GM18868 (cell line): ENCODE data around the gene DPY19L2.
"Not testable (repeated sequence)": the region's sequence is repeated elsewhere in the genome, so short reads cannot be mapped to it uniquely, and the experiment has no call there.

Source experiments
- ATAC-seq: cut with Tn5 transposase; IDR thresholded peaks from one replicate; pipeline ENCODE4 v1.9.1; 2021; ENCODE audit warnings: mild to moderate bottlenecking, moderate library complexity; ENCODE audit not compliant: unreplicated experiment

The DPY19L2 gene

GRCh38 chr12:63668800-63669365 lies 590 bp upstream of the DPY19L2 start:
- ATAC-seq: peak; percentile 39

- ATAC-seq: not testable (repeated sequence)
These were observed 5.3 kb downstream of the DPY19L2 start for GRCh38 chr12:63663005-63663404.

GRCh38 chr12:63658501-63658900 lies 9.8 kb downstream of the DPY19L2 start:
- ATAC-seq: not testable (repeated sequence)

GRCh38 chr12:63656407-63656806 lies 11.9 kb downstream of the DPY19L2 start:
- not testable (repeated sequence) for ATAC-seq

DNA sequence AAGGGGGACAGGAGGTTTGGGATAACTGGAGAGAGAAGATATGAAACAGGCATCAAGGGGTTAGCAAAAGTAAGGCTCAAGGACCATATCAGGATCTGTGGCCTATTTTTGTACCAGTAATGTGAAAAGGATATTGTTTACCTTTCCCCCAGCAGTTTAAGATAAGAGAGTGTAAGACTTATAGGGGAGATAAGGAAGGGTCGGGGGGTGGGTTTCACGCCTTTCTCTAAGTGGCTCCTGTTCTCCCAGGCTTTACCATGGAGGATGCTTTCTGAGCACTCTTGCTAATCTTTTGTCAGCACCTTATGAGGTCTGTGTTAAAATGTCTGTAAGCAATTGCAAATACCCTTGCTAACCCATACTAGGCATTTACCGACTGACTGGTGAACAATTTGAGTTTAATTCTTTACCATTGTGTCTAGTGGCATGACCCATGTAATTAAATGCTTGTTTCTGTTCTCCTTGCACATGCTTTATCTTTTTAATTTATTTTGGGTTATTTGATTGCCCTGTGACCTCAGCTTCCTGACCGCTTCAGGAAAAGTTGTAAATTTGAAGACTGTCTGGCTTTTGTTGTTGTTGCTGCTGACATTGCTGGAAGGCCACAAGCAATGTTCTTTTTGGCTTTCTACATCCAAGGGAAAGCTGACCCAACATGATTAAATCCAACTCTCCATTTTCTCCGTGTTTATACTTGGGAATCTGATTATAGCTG lies 12.6 kb downstream of the DPY19L2 start:
- ATAC-seq: not testable (repeated sequence)

GRCh38 chr12:63654481-63654880 lies 13.8 kb downstream of the DPY19L2 start:
- ATAC-seq: not testable (repeated sequence)

- ATAC-seq: not testable (repeated sequence)
These were observed 18.8 kb downstream of the DPY19L2 start for GRCh38 chr12:63649517-63649916.

DNA sequence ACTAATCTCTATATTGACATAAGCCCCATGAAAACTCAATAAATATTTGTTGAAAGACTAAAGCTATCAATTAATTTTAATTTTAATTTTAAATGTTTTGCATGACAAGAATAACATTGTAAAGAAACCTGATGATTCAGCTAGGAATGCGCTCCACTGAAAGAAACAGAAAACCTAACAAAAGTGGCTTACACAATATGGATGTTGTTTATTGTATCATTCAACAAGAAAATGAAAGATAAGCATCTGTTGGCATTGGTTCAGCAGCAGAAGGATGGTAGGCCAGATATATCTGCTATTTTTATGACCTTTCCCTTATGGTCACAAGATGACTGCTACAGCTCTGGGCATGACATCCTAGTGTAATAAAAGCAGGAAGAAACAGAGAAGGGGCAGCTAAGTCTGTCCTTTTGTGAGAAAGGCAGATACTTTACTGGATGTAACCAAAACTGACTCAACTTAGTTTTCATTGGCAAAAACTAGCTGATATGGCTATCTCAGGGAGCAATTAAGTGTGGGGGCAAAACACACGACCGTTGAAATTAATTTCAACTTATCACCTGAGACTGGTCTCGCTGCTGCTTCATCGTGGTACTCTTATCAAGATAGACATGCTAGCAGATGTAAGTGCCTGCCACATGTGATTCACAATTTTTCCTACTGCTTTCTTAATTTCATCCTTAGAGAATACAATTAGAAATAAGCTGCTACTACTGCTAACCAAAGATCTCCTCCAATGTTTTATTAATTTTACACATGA lies 24.7 kb downstream of the DPY19L2 start:
- ATAC-seq: not testable (repeated sequence)

DNA sequence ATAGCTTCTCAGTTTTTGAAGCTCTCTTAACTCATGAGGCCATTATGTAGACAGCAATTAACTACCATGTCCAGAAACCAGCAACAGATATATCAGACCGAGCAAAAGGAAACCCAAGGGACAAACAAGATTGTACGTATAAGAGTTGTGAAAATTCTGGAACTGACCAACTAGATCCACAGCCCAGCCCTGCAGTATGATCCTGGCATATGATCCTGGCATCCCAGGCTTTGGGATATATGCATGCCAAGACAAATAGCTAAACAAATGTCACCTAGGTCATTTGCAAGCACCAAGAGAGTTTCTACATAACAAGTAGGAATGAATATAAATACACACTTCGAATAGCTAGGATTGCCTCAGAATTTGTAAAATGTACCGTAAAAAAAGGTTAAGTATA lies 44.0 kb downstream of the DPY19L2 start:
- ATAC-seq: not testable (repeated sequence)

DNA sequence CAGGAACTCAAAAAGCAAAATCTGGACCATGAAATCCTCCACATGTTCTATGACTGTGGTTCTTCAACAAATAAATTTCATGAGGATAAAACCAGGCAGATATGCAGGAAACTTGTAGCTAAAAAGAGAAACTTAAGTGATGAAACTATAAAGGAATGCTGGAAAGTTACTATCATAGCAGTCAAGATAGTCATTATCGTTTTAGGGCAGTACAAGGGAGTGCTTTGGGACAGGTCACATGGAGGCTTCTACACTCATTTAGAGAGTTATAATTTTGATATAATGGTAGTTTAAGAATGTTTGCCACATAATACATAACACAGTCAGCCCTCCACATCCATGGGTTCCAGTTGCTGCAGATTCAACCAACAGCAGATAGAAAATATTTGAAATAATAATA lies 52.7 kb downstream of the DPY19L2 start:
- ATAC-seq: not testable (repeated sequence)

DNA sequence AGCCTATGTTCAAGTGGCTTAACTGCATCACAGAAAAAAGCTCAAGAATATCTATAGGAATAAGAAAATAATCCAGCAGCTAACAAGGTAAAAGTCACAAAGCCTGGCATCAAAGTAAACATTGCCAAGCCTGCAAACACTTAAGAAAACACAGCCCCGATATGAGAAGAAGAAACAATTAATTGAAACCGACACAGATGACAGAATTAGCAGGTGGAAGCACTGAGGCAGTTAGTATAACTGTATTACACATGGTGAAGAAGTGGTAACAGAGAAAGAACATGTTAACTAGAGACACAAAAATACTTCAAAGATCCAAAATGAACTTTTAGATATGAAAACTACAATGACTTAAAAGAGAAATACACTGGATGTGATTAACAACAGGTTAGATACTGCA lies 57.0 kb downstream of the DPY19L2 start:
- not testable (repeated sequence) for ATAC-seq

DNA sequence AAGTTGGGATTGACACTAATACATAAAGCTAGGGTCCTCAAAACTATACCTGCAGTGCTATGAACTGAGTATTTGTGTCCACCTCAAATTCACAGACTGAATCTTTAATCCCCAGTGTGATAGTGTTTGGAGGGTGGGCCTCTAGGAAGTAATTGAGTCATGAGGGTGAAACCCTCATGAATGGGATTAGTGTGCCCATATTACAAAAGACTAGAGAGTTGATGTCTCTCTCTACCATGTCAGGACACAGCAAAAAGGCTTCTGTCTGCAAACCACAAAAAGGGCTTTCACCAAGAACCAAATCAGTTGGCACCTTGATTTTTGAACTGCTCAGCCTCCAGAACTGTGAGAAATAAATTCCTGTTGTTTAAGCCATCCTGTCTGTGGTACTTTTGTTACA lies 59.0 kb downstream of the DPY19L2 start:
- ATAC-seq: not testable (repeated sequence)

- not testable (repeated sequence) for ATAC-seq
These were observed 63.3 kb downstream of the DPY19L2 start for GRCh38 chr12:63604985-63605384.

GRCh38 chr12:63594828-63595227 lies 73.5 kb downstream of the DPY19L2 start:
- not testable (repeated sequence) for ATAC-seq

DNA sequence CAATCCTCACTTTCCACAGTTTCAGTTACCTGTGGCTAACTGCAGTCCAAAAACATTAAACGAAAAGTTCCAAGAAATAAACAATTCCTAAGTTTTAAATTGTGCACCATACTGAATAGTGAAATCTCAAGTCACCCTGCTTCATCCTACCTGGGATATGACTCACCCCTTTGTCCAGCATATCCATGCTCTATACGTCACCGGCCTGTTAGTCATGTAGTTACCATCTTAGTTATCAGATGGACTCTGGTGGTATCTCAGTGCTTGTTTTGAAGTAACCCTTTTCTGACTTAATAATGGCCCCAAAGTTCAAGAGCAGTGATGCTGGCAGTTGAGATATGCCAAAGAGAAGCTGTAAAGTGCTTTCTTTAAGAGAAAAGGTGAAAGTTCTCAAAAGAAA lies 83.9 kb downstream of the DPY19L2 start:
- ATAC-seq: not testable (repeated sequence)

DNA sequence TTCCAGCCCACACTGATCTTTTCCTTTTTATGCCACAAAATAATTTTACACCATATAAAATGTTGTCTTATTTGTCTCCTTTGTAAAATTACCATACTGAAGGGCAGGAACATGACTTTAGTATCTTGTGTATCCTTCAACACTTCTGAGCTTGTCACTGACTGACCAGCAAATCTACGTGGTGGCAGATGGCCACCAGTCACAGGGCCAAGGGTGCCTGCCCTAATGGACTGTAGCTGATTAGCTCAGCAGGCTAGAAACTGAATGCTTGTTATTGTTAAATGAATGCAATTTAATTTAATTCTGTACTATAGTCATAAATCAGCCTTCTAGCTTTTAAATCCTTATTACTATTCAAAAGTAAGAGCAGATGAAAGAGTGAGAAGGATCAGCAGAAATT lies 85.0 kb downstream of the DPY19L2 start:
- not testable (repeated sequence) for ATAC-seq

DNA sequence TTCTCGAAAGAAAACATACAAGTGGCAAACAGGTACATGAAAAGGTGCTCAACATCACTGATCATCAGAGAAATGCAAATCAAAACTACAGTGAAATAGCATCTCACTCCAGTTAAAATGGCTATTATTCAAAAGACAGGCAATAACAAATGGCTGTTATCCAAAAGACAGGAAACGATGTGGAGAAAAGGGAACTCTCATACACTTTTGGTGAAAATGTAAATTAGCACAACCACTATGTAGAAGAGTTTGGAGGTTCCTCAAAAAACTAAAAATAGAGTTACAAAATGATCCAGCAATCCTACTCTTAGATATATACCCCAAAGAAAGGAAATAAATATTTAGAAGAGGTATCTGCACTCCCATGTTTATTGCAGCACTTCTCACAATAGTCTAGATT lies 90.7 kb downstream of the DPY19L2 start:
- ATAC-seq: not testable (repeated sequence)

- ATAC-seq: not testable (repeated sequence)
These were observed 96.3 kb downstream of the DPY19L2 start for GRCh38 chr12:63572038-63572437.

DNA sequence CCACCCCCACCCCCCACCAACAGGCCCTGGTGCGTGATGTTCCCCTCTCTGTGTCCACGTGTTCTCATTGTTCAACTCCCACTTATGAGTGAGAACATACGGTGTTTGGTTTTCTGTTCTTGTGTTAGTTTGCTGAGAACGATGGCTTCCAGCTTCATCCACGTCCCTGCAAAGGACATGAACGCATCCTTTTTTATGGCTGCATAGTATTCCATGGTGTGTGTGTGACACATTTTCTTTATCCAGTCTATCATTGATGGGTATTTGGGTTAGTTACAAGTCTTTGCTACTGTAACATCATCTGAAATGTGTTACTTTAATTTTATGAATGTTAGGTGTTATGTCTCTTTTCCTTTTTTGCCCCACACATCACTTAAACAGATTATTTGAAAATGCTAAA lies 109.8 kb downstream of the DPY19L2 start:
- ATAC-seq: not testable (repeated sequence)

GRCh38 chr12:63551397-63551796 lies 116.9 kb downstream of the DPY19L2 start:
- not testable (repeated sequence) for ATAC-seq

DNA sequence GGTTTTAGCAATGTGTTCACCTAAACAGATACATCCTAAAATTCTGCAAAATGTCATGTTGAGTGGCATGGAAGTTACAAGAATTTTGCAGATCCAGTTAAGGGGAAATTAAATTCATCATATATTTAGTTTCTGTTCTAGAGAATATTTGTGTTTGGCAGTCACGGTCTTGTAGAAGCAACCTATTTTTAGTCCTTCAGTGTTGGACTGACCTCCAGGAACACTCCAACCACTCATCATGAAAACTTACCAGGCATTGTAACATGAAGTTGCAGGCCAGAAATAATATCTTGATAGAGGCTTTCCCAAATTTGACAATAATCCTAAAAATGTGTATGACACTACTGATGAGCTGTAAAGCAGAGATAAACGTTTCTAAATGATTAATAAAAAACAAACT lies 119.3 kb downstream of the DPY19L2 start:
- ATAC-seq: not testable (repeated sequence)
